ENCODE data around the gene ARHGAP23.

The ARHGAP23 gene

DNA sequence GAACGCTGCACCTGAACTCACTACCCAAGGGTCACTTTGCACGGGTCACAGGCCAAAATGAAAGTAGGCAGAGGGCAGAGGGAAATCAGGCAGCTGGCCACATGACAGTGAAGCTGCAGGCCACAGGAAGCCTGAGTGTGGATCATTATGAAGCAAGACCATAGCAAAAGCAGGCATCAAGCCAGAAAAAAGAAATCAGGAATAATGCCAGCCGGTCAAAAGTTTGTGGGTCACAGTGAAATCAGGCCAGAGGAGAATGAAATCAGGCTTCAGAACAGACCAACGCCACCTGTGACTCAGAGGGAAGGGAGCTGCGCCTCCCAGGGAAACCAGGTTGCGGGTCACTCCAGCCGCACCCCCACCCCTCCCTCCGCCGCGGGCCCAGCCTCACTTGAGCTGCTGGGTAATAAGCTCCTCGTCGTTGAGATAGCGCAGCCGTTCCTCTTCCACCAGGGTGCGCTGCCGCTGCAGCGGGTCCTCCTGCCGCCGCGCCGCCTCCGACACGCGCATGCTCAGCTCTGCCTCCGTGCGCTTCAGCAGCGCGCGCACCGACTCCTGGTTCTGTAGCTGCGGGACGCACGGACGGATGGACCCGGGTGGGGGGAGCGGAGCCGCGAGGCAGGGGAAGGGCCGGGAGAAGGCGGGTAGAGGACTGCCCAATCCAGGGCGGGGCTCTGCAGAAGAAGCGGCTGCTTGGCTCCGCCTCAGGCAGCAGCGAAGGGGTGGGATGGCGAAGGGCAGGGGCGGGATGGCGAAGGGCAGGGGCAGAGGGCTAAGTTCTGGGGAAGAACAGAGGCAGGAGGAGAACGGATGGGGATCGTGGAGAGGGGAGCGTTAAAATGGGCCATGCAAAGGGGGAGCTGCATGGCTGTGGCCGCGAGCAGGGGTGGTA is 129.8 kb downstream of the ARHGAP23 start:
- DNase-seq, result peak; percentile 99

DNA sequence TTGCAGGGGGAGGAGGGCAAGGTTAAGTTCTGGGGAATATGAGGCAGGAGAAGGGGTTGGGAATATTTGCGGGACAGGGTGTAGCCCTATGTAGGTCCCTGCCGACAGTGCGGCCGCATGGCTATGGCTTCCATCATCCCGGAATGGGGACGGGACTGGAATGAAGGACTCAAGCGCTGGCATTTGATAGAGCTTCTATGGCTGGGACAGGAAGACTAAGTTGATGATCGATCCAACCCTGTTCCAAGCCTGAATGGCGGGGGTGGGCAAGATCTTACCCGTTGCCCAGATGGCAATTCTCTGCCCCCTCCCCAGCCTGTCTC is 130.4 kb downstream of the ARHGAP23 start:
- no peak for DNase-seq

- peak; percentile 99 for DNase-seq
These were observed 131.0 kb downstream of the ARHGAP23 start for GRCh38 chr17:38559051-38559879.

- no peak for DNase-seq
These were observed 131.6 kb downstream of the ARHGAP23 start for GRCh38 chr17:38559880-38560230.

DNA sequence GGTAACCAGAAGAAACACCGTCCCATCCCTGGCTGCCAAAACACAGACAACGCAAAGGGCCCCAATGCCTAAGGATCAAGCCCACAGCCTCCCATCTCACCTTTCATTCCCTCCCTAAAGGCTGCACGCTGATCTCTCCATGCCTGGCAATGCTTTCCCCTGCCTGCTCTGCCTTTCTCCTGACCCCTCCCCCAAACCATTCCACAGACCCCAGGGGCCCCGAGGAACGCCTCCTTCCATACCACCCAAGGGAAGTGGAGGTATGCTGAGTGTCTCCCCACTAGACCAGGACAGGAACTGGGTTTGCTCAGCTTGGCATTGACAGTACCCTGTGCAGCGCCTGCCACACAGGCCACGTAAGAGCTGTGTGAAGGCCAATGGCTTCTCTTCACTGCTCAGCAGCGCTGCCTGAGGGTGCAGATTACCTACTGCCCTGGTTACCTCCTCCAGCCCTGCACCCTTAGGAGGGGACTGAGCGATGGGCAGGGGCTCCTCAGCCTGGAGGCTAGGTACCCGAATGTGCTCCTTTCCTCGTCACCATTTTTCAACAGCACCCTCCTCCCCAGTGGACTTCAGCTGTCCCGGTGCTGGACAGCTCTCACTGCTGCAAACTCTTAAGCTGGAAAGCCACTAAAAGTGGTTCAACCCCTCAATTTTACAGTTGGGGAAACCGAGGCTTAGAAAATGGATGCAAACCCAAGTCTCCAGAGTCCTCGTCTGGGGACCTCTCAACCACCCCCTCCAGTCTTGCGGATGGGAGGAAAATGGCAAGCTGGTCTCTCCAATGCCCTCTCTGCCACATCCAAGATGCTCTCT is 132.4 kb downstream of the ARHGAP23 start:
- DNase-seq, result no peak

DNA sequence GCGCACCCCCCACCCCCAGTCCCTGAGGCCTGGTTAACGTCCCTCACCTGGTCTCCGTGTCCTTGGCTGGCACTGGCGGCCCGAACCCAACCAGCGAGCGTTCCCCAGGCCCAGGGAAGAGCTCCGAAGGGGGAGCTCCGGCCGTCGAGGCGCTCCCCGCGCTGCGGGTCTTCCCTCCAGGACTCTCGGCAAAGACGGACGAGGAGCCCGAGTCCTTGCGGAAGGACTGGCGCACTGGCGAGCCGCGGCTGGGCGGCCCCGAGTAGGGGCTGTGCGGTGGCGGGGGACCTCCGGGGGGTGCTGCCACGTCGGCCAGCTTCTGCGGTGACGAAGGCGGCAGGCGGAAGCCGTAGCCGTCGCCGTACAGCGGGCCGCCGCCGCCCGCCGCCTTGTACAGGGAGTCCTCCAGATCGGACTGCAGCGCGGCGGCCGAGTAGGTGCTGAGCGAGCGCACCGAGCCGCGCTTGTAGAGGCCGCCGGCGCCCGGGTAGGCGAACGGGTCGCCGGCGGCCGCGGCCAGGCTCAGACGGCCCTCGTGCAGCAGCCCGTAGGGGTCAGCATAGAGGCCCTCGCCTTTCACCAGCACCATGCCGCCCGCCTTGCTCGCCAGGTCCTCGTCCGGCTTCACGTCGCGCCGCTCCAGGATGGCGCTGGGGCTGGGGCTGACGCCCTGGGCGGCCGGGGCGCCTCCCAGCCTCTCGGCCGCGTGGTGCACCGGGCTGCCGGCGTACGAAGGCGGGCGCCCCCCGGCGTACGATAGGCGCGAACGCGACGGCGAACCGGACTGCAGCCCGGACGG is 133.4 kb downstream of the ARHGAP23 start:
- DNase-seq, result peak; percentile 84

Data from islet precursor cell (in vitro differentiated cells).